Activated B cell treated with CpG ODN at 0.5 μM for 24 hours (primary cell): Measurements from ENCODE around the gene HSF4. TPM values are rescaled to one million over a fixed set of nuclear protein-coding genes. Genes with fewer than 3 reads are reported as not detected.

Source experiments
- ATAC-seq: fragments of 200-7000 bp; cut with Tn5 transposase; one replicate; pipeline ENCODE4 v1.10.0; 2021; ENCODE audit warnings: low read depth, mild to moderate bottlenecking, moderate library complexity
- CTCF ChIA-PET: fragments of 350-600 bp; sonication (Branson Sonifier 250); formaldehyde crosslinking; loops from one replicate; lab custom pipeline; 2021; ENCODE audit warnings: antibody characterized with exemption; lab: Charles Lee
- POLR2A ChIA-PET: fragments of 350-600 bp; sonication (Branson Sonifier 250); formaldehyde crosslinking; loops from one replicate; lab custom pipeline; 2021; ENCODE audit warnings: antibody characterized with exemption; lab: Charles Lee
- DNase-seq: peaks from one replicate; pipeline ENCODE4 v3.0.0; 2022
- H3K27ac Mint-ChIP-seq: one replicate; pipeline ENCODE4 v1.8.0; 2020; ENCODE audit warnings: mixed read lengths
- H3K27me3 Mint-ChIP-seq: one replicate; pipeline ENCODE4 v1.8.0; 2021; ENCODE audit warnings: mixed read lengths
- H3K36me3 Mint-ChIP-seq: one replicate; pipeline ENCODE4 v1.8.0; 2021; ENCODE audit warnings: low read depth, mixed read lengths
- H3K4me1 Mint-ChIP-seq: one replicate; pipeline ENCODE4 v1.8.0; 2021; ENCODE audit warnings: mixed read lengths
- H3K4me3 Mint-ChIP-seq: one replicate; pipeline ENCODE4 v1.8.0; 2020; ENCODE audit warnings: mild to moderate bottlenecking, mixed read lengths
- H3K9me3 Mint-ChIP-seq: one replicate; pipeline ENCODE4 v1.8.0; 2020; ENCODE audit warnings: mixed read lengths
- intact Hi-C: fragments of 100-400 bp; cut with micrococcal nuclease; formaldehyde crosslinking; loops from one replicate; pipeline ENCODE4 v1.15.1; 2024
- total RNA-seq: library from RNA; stranded (reverse); gene quantifications from 2 replicates; pipeline ENCODE4 v1.2.3, GENCODE V29; 2022
- TF ChIP-seq, protein P1 (sequence below): fragments of 200-600 bp; IDR thresholded peaks from one replicate; pipeline ENCODE4 v1.8.0; 2022; ENCODE audit warnings: antibody characterized with exemption, mild to moderate bottlenecking

Gene HSF4
- total RNA-seq, 1 donor from 2014 or later = 5.9 TPM

GRCh38 chr16:67202426-67202825, 37.9 kb downstream of the HSF4 start:
- ChIA-PET CTCF (no interaction called here), POLR2A (no interaction called here)
- H3K36me3 Mint-ChIP-seq = peaks cover 53% of the 10 kb centered on the region
- ATAC-seq (no peak), DNase-seq (no peak)
- H3K27ac Mint-ChIP-seq = no peak overlapping the region
- H3K4me1 Mint-ChIP-seq = peaks cover 2% of the 10 kb centered on the region
- intact Hi-C loops = no loop called here
- no peak overlapping the region for H3K4me3 Mint-ChIP-seq
- TF ChIP-seq, protein P1, sequence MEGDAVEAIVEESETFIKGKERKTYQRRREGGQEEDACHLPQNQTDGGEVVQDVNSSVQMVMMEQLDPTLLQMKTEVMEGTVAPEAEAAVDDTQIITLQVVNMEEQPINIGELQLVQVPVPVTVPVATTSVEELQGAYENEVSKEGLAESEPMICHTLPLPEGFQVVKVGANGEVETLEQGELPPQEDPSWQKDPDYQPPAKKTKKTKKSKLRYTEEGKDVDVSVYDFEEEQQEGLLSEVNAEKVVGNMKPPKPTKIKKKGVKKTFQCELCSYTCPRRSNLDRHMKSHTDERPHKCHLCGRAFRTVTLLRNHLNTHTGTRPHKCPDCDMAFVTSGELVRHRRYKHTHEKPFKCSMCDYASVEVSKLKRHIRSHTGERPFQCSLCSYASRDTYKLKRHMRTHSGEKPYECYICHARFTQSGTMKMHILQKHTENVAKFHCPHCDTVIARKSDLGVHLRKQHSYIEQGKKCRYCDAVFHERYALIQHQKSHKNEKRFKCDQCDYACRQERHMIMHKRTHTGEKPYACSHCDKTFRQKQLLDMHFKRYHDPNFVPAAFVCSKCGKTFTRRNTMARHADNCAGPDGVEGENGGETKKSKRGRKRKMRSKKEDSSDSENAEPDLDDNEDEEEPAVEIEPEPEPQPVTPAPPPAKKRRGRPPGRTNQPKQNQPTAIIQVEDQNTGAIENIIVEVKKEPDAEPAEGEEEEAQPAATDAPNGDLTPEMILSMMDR = no peak
- no peaks in the 10 kb centered on the region for H3K9me3 Mint-ChIP-seq
- no peaks in the 10 kb centered on the region for H3K27me3 Mint-ChIP-seq

- ChIA-PET CTCF (no interaction called here), POLR2A (no interaction called here)
- Mint-ChIP-seq H3K4me3 (no peak overlapping the region), H3K9me3 (no peaks in the 10 kb centered on the region), H3K36me3 (peaks cover 47% of the 10 kb centered on the region), H3K4me1 (peaks cover 2% of the 10 kb centered on the region), H3K27me3 (no peaks in the 10 kb centered on the region), H3K27ac (no peak overlapping the region)
- ATAC-seq (no peak), DNase-seq (no peak)
- TF ChIP-seq, protein P1 = no peak
- intact Hi-C loops = no loop called here
These were observed 38.5 kb downstream of the HSF4 start for GRCh38 chr16:67202956-67203493.

- POLR2A ChIA-PET = no interaction called here
- H3K27ac Mint-ChIP-seq = no peak overlapping the region
- CTCF ChIA-PET = no interaction called here
These were observed 39.5 kb downstream of the HSF4 start for GRCh38 chr16:67204076-67204475.

DNA sequence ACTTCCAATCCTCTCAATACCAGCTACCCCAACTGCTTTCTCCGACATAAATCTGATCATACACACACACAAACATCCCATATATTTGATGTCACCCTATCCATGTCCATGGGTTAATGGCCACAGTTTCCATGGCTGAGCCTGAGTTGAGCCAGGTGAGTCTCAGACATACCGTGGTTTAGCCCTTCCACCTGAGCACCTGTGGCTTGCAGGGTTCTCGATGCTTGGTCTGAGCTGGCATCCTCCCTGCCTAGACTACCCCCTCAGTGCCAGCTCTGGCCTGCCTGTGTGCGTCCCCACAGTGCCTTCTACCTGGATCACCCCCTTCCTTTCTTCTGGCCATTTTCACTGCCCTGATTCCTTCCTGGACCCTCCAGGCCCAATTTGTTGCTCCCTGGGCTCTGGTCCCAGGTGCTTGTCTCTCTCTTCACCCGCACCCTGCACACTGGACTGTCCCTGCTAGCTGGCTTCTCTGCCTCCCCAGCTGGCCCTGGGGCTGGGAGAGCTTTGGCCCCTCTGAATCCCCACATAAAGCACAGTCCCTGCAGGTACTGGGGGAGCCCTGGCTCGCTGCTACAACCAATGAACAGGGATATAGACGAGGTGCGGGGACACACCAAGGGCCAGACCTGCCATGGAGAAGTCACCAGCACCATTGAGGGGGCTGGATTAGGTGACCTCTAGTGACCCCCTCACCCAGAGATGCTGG, 41.7 kb downstream of the HSF4 start:
- ChIA-PET CTCF (no interaction called here), POLR2A (no interaction called here)
- DNase-seq = no peak
- no peaks in the 10 kb centered on the region for H3K9me3 Mint-ChIP-seq
- ATAC-seq = no peak
- H3K4me3 Mint-ChIP-seq = no peak overlapping the region
- no peaks in the 10 kb centered on the region for H3K27me3 Mint-ChIP-seq
- H3K27ac Mint-ChIP-seq = no peak overlapping the region
- intact Hi-C loops = no loop called here
- TF ChIP-seq, protein P1 = no peak
- peaks cover 28% of the 10 kb centered on the region for H3K36me3 Mint-ChIP-seq
- no peaks in the 10 kb centered on the region for H3K4me1 Mint-ChIP-seq

More at GRCh38 chr16:67204076-67204475, 39.5 kb downstream of the HSF4 start:
- Mint-ChIP-seq H3K4me1 (no peaks in the 10 kb centered on the region), H3K9me3 (no peaks in the 10 kb centered on the region), H3K36me3 (peaks cover 41% of the 10 kb centered on the region), H3K4me3 (no peak overlapping the region), H3K27me3 (no peaks in the 10 kb centered on the region)
- ATAC-seq (no peak), DNase-seq (no peak)
- intact Hi-C loops = no loop called here
- TF ChIP-seq, protein P1 = no peak

DNA sequence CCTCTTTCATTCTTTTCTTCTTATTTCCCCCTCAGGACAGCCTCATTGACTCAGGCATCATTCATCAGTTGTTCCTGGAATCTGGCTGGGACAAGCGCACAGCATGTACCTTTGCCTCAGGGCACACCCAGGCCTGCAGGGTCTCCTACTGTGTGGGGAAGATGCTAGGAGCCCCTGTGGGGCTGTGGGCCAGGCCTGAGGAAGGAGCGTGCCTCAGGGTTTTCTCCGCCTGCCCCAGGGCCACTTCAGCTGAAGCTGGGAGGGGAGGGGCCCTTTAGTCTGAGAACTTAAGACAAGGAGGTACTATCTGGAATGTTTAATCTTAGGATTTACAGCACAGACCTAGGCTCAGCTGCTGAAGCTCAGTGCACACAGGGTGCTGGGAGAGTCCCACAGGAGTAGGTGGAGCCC, 42.3 kb downstream of the HSF4 start:
- Mint-ChIP-seq H3K27ac (no peak overlapping the region), H3K27me3 (no peaks in the 10 kb centered on the region), H3K4me1 (no peaks in the 10 kb centered on the region), H3K9me3 (no peaks in the 10 kb centered on the region), H3K36me3 (peaks cover 23% of the 10 kb centered on the region), H3K4me3 (no peak overlapping the region)
- CTCF ChIA-PET = no interaction called here
- POLR2A ChIA-PET = no interaction called here
- DNase-seq (no peak), ATAC-seq (no peak)
- TF ChIP-seq, protein P1 = no peak
- intact Hi-C loops = no loop called here
